ENCODE results near the gene IL2RG. TPM values are rescaled to one million over a fixed set of nuclear protein-coding genes. Genes with fewer than 3 reads are reported as not detected.

Gene IL2RG
- total RNA-seq, 1 donor from 2014 or later, result not detected

DNA sequence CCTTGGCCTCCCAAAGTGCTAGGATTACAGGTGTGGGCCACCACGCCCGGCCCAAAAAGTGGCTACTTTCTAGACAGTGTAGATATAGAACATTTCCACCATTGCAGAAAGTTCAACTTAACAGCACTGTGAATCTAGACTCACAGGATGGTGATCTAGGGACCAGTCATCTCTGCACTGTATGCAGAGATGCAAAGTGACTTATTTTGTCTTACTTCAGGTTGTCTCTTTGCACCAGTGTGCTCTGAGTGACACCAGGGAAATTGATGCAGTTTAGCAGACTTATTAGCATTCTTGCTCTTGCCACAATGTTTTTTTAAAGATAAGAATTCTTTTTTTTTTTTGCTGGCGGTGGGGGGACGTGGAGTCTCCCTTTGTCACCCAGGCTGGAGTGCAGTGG, 28.6 kb downstream of the IL2RG start:
- DNase-seq (ENCODE audit: low read depth) (no peak), FAIRE-seq (no peak)
- no peaks in the 10 kb centered on the region for H3K27me3 ChIP-seq (ENCODE audit: control insufficient read depth, insufficient read depth, low read length)
- no peak overlapping the region for H3K4me3 ChIP-seq (ENCODE audit: low read depth, low read length)
- TF ChIP-seq, protein P1, sequence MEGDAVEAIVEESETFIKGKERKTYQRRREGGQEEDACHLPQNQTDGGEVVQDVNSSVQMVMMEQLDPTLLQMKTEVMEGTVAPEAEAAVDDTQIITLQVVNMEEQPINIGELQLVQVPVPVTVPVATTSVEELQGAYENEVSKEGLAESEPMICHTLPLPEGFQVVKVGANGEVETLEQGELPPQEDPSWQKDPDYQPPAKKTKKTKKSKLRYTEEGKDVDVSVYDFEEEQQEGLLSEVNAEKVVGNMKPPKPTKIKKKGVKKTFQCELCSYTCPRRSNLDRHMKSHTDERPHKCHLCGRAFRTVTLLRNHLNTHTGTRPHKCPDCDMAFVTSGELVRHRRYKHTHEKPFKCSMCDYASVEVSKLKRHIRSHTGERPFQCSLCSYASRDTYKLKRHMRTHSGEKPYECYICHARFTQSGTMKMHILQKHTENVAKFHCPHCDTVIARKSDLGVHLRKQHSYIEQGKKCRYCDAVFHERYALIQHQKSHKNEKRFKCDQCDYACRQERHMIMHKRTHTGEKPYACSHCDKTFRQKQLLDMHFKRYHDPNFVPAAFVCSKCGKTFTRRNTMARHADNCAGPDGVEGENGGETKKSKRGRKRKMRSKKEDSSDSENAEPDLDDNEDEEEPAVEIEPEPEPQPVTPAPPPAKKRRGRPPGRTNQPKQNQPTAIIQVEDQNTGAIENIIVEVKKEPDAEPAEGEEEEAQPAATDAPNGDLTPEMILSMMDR (IDR thresholded peaks at IDR 0.05; ENCODE audit: insufficient read depth, low read length, severe bottlenecking), result no peak
- H3K36me3 ChIP-seq (ENCODE audit: control insufficient read depth, insufficient read depth, low read length), result no peaks in the 10 kb centered on the region

DNA sequence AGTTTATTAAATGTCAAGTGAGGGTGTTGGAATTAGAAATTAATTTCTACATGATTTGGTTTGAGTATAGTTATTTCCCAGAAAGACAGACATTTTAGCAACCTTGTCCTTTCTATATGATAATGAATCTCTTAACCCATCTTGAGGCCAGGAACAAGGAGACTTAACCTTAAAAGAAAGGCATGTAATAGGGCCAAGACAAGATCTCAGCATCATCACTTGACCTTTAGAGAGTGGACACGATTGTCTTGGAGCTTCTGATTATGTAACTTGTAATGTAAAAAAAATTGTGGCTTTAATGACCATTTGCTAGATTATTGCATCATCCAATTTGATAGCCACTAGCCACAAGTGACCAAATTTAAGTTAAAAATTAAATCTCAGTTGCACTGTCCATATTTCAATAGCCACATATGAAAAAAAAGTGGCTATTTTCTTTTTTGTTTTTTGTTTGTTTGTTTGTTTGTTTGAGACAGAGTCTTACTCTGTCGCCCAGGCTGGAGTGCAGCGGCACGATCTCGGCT, 29.2 kb downstream of the IL2RG start:
- Histone ChIP-seq H3K36me3 (ENCODE audit: control insufficient read depth, insufficient read depth, low read length) (no peaks in the 10 kb centered on the region), H3K27me3 (ENCODE audit: control insufficient read depth, insufficient read depth, low read length) (no peaks in the 10 kb centered on the region), H3K4me3 (ENCODE audit: low read depth, low read length) (no peak overlapping the region)
- FAIRE-seq (no peak), DNase-seq (ENCODE audit: low read depth) (no peak)
- TF ChIP-seq, protein P1 (IDR thresholded peaks at IDR 0.05; ENCODE audit: insufficient read depth, low read length, severe bottlenecking), result no peak

GRCh38 chrX:71081330-71082123, 29.9 kb downstream of the IL2RG start:
- TF ChIP-seq, protein P1 (IDR thresholded peaks at IDR 0.05; ENCODE audit: insufficient read depth, low read length, severe bottlenecking), result no peak
- DNase-seq (ENCODE audit: low read depth) (peak; percentile 64), FAIRE-seq (no peak)
- no peaks in the 10 kb centered on the region for H3K27me3 ChIP-seq (ENCODE audit: control insufficient read depth, insufficient read depth, low read length)
- H3K4me3 ChIP-seq (ENCODE audit: low read depth, low read length), result no peak overlapping the region
- H3K36me3 ChIP-seq (ENCODE audit: control insufficient read depth, insufficient read depth, low read length), result no peaks in the 10 kb centered on the region

GRCh38 chrX:71070531-71070930, 40.8 kb downstream of the IL2RG start:
- Histone ChIP-seq H3K36me3 (ENCODE audit: control insufficient read depth, insufficient read depth, low read length) (no peaks in the 10 kb centered on the region), H3K4me3 (ENCODE audit: low read depth, low read length) (no peak overlapping the region), H3K27me3 (ENCODE audit: control insufficient read depth, insufficient read depth, low read length) (no peaks in the 10 kb centered on the region)
- TF ChIP-seq, protein P1 (IDR thresholded peaks at IDR 0.05; ENCODE audit: insufficient read depth, low read length, severe bottlenecking), result no peak
- DNase-seq (ENCODE audit: low read depth) (no peak), FAIRE-seq (no peak)

DNA sequence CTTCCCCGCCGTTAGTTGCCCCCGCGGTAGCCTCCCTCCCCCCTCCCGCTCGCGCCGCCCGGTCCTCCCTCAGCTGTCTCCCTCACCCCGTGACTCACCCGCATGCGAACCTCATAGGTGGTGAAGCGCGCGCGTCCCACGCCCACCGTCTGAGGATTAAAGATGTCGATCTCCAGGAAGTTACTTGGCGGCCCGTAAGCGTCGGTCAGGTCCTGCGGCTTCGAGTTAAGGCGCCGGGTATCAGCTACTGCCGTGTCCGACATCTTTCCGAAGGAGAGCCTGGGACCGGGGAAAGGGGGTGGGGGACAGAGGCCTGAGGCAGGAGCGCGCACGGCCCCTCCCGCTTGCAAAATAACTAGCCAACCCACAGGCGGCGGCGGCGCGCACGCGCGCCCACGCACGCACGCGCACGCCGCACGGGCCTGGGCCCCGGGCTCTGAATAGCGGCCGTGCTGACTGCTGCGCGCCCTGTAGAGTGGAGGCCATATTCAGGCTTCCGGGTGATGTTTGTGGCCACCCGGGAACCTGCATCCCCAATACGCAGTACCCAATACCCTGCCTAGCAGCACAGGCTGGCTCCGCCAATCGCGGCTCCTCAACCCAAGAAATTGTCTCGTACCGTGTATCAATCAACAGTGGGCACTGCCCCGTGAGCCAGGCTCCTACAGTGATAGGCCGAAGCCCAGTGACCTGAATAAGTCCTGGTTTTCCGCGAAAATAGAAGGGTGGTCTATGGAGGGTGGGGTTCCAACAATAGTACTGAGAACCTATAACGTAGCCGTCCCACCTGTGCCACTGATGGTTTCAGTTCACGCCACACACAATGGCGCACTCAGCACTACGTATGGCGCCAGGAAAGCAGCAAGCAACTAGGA, 43.1 kb downstream of the IL2RG start, which contains the start of gene SNX12:
TSS of gene SNX12 (minus strand) at position 291 of the 875 bp plus-strand sequence. CDS start at position 263, 28 bp downstream.
- H3K4me3 ChIP-seq (ENCODE audit: low read depth, low read length), result peak within 1 kb of the TSS; percentile 62
- TF ChIP-seq, protein P1 (IDR thresholded peaks at IDR 0.05; ENCODE audit: insufficient read depth, low read length, severe bottlenecking), result no peak
- no peak for FAIRE-seq
- no peaks in the 10 kb centered on the region for H3K36me3 ChIP-seq (ENCODE audit: control insufficient read depth, insufficient read depth, low read length)
- DNase-seq (ENCODE audit: low read depth), result peak; percentile 84
- H3K27me3 ChIP-seq (ENCODE audit: control insufficient read depth, insufficient read depth, low read length), result no peaks in the 10 kb centered on the region
